Skin of body (tissue), 2 donors: ENCODE data around the gene TNFRSF18. TPM values are rescaled to one million over a fixed set of nuclear protein-coding genes. Genes with fewer than 3 reads are reported as not detected.

Source experiments
- DNase-seq: peaks from one replicate; lab custom pipeline; 2025; lab: John Stamatoyannopoulos, UW
- total RNA-seq: library from RNA; depleted of rRNA; stranded (reverse); fragments of >200 nt; gene quantifications from one replicate; pipeline ENCODE4 v1.2.3, GENCODE V29; 2014

Gene TNFRSF18
- total RNA-seq, 1 donor from 2014 or later = 1.9 TPM

- DNase-seq = no peak
Observed at GRCh38 chr1:1166642-1167397, 39.6 kb downstream of the TNFRSF18 start.

GRCh38 chr1:1165900-1166421 is 40.4 kb downstream of the TNFRSF18 start:
- no peak for DNase-seq

- DNase-seq = no peak
Observed at GRCh38 chr1:1165485-1165884, 40.9 kb downstream of the TNFRSF18 start.

GRCh38 chr1:1164701-1165451 is 41.5 kb downstream of the TNFRSF18 start:
- no peak for DNase-seq

GRCh38 chr1:1164361-1164700 is 42.1 kb downstream of the TNFRSF18 start:
- no peak for DNase-seq

GRCh38 chr1:1163538-1164070 is 42.8 kb downstream of the TNFRSF18 start:
- no peak for DNase-seq

GRCh38 chr1:1162597-1163537 is 43.5 kb downstream of the TNFRSF18 start:
- DNase-seq = no peak

GRCh38 chr1:1161683-1162079 is 44.7 kb downstream of the TNFRSF18 start:
- no peak for DNase-seq

- DNase-seq = no peak
Observed at GRCh38 chr1:1161078-1161682, 45.2 kb downstream of the TNFRSF18 start.

GRCh38 chr1:1160281-1160930 is 46.0 kb downstream of the TNFRSF18 start:
- no peak for DNase-seq

- DNase-seq = no peak
Observed at GRCh38 chr1:1157914-1158710, 48.3 kb downstream of the TNFRSF18 start.

GRCh38 chr1:1157426-1157913 is 48.9 kb downstream of the TNFRSF18 start:
- DNase-seq = peak; percentile 48

GRCh38 chr1:1157033-1157365 is 49.4 kb downstream of the TNFRSF18 start:
- no peak for DNase-seq

- no peak for DNase-seq
Observed at GRCh38 chr1:1156140-1157032, 50.0 kb downstream of the TNFRSF18 start.

- DNase-seq = no peak
Observed at GRCh38 chr1:1155258-1155657, 51.1 kb downstream of the TNFRSF18 start.

- DNase-seq = no peak
Observed at GRCh38 chr1:1153874-1154273, 52.5 kb downstream of the TNFRSF18 start.
